ENCODE data around the gene NGEF. TPM values are rescaled to one million over a fixed set of nuclear protein-coding genes. Genes with fewer than 3 reads are reported as not detected.

The NGEF gene
- polyA plus RNA-seq, 1 experiment, result 0.10 TPM

DNA sequence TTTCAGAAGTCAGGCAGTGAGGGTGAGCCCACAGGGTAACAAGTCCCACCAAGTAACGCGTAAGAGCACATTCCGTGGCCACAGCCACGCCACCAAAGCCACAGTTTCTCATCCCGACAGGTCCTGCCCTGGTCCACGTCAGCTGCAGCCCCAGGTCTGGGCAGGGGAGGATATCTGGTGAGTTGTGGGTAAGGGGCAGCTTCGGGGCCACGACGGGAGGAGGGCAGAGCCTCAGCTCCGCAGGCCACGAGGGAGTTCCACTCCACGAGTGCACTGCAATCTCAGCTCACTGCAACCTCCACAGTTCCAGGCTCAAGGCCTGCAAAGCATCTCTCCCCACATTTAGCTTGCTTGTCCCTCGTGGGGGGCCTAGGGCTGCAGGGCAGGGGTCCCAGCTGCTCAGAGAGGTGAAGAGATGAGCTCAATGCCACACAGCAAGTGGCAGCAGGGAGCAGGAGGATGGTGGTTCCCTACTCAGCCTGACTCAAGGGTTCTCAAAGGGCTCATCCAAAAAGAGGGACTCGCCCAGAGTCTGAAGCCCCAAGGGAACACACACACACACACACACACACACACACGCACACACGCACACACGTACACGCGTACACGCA lies 130.4 kb downstream of the NGEF start:
- Histone ChIP-seq H3K27ac (ENCODE audit: low read depth, low read length) (no peak overlapping the region), H3K4me3 (ENCODE audit: low read depth, low read length) (no peak overlapping the region), H3K27me3 (ENCODE audit: control insufficient read depth, insufficient read depth, low read length) (peaks cover 7% of the 10 kb centered on the region), H3K9me3 (ENCODE audit: control insufficient read depth, insufficient read depth, low read length) (no peaks in the 10 kb centered on the region; the same call in 1 of the 2 replicates)
- CTCF ChIA-PET, result interaction anchor here (1.2 kb wide), 1 partner anchor 166 kb away, joined by 3 read pairs; no protein-coding TSS in a partner anchor
- POLR2A ChIA-PET, result no interaction called here
- no peak for DNase-seq (ENCODE audit: low read depth, low spot score)
- TF ChIP-seq, protein P1, sequence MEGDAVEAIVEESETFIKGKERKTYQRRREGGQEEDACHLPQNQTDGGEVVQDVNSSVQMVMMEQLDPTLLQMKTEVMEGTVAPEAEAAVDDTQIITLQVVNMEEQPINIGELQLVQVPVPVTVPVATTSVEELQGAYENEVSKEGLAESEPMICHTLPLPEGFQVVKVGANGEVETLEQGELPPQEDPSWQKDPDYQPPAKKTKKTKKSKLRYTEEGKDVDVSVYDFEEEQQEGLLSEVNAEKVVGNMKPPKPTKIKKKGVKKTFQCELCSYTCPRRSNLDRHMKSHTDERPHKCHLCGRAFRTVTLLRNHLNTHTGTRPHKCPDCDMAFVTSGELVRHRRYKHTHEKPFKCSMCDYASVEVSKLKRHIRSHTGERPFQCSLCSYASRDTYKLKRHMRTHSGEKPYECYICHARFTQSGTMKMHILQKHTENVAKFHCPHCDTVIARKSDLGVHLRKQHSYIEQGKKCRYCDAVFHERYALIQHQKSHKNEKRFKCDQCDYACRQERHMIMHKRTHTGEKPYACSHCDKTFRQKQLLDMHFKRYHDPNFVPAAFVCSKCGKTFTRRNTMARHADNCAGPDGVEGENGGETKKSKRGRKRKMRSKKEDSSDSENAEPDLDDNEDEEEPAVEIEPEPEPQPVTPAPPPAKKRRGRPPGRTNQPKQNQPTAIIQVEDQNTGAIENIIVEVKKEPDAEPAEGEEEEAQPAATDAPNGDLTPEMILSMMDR (IDR thresholded peaks at IDR 0.05; ENCODE audit: low read depth, low read length), result no peak

DNA sequence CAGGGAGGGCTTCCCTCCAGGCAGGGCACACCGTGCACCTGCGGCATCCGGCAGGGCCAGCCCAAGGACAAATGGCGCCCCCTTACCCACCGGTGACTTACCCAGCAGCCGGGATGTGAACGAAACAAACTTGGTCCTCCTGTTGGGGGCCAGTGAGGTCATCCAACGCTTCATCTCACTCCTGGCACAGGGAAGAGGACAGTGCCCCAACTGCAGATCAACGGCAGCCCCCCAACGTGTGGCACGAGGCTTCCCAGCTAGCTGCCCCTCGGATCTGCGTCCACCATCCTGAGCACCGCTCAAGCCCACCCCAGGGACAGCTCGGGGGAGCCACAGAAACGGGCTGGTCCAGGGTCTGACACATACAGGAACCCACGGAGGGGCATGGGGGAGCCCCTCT lies 131.0 kb downstream of the NGEF start:
- H3K9me3 ChIP-seq (ENCODE audit: control insufficient read depth, insufficient read depth, low read length), result no peaks in the 10 kb centered on the region; the same call in 1 of the 2 replicates
- TF ChIP-seq, protein P1 (IDR thresholded peaks at IDR 0.05; ENCODE audit: low read depth, low read length), result no peak
- DNase-seq (ENCODE audit: low read depth, low spot score), result no peak
- ChIA-PET POLR2A (no interaction called here), CTCF (interaction anchor here (1.2 kb wide), 2 partner anchors 147 to 167 kb away, joined by 3 to 6 read pairs; no protein-coding TSS in a partner anchor)
- no peak overlapping the region for H3K4me3 ChIP-seq (ENCODE audit: low read depth, low read length)
- no peak overlapping the region for H3K27ac ChIP-seq (ENCODE audit: low read depth, low read length)
- H3K27me3 ChIP-seq (ENCODE audit: control insufficient read depth, insufficient read depth, low read length), result peaks cover 7% of the 10 kb centered on the region

DNA sequence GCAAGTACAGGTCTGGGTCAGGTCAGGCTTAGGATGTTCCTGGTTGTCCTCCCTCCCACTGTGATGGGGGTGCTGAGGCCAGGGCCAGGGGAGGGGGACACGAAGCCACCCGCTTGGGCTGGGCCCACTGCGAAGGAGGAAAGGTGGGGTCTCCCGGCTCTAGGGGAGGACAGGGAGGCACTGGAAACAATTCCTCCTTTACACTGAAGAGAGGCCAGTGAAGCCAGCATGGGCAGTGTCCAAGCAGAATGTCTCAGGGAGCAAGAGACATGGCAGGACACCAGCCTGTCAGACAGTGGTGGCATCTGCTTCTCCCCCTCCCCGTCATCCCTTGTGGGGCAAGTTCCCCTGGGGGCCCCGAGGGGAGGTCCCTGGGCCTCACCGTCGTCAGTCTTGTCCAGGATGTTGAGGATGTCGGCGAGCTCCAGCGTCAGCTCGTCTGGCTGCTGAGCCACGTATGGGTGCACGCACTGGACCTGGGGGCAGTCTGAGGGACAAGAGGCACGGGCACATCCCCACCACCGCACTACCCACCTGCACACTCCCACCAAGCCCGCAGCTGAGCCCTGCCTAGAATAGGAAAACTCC lies 132.2 kb downstream of the NGEF start:
- ChIA-PET CTCF (interaction anchor here (1.2 to 1.6 kb wide), 2 partner anchors 148 to 173 kb away, joined by 6 read pairs; no protein-coding TSS in a partner anchor), POLR2A (no interaction called here)
- Histone ChIP-seq H3K9me3 (ENCODE audit: control insufficient read depth, insufficient read depth, low read length) (no peaks in the 10 kb centered on the region; the same call in 1 of the 2 replicates), H3K27me3 (ENCODE audit: control insufficient read depth, insufficient read depth, low read length) (peaks cover 3% of the 10 kb centered on the region), H3K27ac (ENCODE audit: low read depth, low read length) (no peak overlapping the region), H3K4me3 (ENCODE audit: low read depth, low read length) (no peak overlapping the region)
- TF ChIP-seq, protein P1 (IDR thresholded peaks at IDR 0.05; ENCODE audit: low read depth, low read length), result no peak
- DNase-seq (ENCODE audit: low read depth, low spot score), result no peak

DNA sequence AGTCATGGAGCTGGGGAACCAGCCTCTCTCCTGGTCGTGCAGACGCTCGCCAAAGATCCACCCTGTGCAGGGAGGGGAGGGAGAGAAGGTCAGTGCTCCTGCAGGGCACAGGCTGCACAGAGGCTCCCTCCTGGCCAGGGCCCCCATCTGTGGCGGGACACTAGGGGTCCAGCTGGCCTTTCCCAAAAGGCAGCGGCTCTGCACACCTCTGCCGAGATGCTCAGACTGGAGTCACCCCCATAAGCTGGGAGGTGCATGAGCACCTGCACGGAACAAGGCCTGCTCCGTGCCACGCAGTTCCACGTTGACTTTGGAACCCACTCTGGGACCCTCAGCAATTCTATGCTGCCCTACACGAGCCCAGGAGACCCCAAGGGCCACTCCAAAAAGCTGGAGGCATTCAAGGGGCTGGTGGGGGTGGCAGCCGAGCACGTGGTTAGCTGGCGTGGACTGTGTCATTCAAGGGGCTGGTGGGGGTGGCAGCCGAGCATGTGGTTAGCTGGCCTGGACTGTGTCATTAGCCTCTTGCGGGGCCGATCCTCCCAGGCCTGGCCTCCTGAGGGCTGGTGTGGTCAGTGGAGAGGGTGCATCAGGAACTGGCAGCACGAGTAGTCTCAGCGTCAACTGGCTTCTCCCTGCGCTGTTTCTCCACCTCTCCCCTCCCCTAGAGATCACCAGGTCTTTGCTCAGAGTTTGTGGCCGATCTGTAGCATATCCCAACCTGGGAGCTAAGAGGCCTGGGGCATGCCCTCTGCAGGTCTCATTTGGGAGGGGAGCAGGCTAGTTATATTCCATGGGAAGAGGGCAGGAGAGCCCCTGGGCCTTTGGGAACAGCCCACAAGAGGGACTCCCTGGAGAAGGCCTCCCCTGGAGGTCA lies 133.2 kb downstream of the NGEF start:
- Histone ChIP-seq H3K27ac (ENCODE audit: low read depth, low read length) (no peak overlapping the region), H3K4me3 (ENCODE audit: low read depth, low read length) (no peak overlapping the region), H3K27me3 (ENCODE audit: control insufficient read depth, insufficient read depth, low read length) (peaks cover 3% of the 10 kb centered on the region), H3K9me3 (ENCODE audit: control insufficient read depth, insufficient read depth, low read length) (no peaks in the 10 kb centered on the region; the same call in 1 of the 2 replicates)
- TF ChIP-seq, protein P1 (IDR thresholded peaks at IDR 0.05; ENCODE audit: low read depth, low read length), result no peak
- CTCF ChIA-PET, result interaction anchor here (1.0 to 1.6 kb wide), 2 partner anchors 149 to 174 kb away, joined by 3 to 6 read pairs; no protein-coding TSS in a partner anchor
- POLR2A ChIA-PET, result no interaction called here
- no peak for DNase-seq (ENCODE audit: low read depth, low spot score)

Measured in AG04450 (cell line).